ENCODE results near the gene TLCD1. TPM values are rescaled to one million over a fixed set of nuclear protein-coding genes. Genes with fewer than 3 reads are reported as not detected.

TLCD1 gene
- polyA plus RNA-seq, 1 donor from 2014 or later, result not detected

DNA sequence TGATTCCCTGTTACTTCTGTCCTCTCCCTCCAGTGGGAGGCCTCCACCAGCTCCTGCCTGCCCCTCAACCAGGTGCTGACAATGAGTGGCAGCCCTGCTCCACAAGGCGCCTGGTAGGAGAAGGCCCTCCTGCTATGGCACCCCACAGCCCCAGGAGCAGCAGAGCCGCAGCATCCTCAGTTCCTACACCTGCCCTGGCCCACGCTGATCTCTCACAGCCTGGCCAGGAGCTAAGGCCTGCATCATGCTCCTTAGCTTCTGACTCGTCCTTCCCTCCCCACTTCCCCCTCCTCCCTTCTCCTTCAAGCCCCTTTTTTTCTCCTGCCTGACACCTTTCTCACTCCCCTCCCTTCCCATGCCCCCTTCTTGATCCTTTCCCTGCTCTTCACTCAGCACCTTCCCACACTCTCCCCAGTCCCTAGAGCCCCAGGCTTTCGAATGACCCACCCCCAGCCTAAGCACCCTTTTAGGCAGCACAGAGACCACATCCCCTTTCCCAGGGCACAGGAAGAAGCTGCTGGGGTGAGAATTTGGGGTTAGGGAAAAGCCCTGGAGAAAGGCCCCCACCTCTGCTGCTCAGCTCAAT is 20.9 kb downstream of the TLCD1 start:
- no peak overlapping the region for H3K9ac ChIP-seq (ENCODE audit: low read length)
- no peaks in the 10 kb centered on the region for H4K20me1 ChIP-seq (ENCODE audit: insufficient read depth)
- H3K27ac ChIP-seq (ENCODE audit: low read length), result no peak overlapping the region
- no peak overlapping the region for H3K4me3 ChIP-seq (ENCODE audit: low read length)
- H3K79me2 ChIP-seq (replicated peaks; ENCODE audit: insufficient read depth, low read length), result no peaks in the 10 kb centered on the region
- no peaks in the 10 kb centered on the region for H3K9me2 ChIP-seq (ENCODE audit: insufficient read depth, low read length)
- TF ChIP-seq SMC3 (conservative IDR thresholded peaks at IDR 0.05; ENCODE audit: poor library complexity) (no peak), EZH2 (IDR thresholded peaks at IDR 0.05; ENCODE audit: borderline replicate concordance, insufficient read depth, low read length, poor library complexity, severe bottlenecking) (no peak), POLR2AphosphoS5 (IDR thresholded peaks at IDR 0.05) (no peak), RAD21 (conservative IDR thresholded peaks at IDR 0.05) (no peak), MXI1 (conservative IDR thresholded peaks at IDR 0.05; ENCODE audit: poor library complexity, severe bottlenecking) (no peak), REST (IDR thresholded peaks at IDR 0.05; ENCODE audit: borderline replicate concordance) (no peak), CTCF (IDR thresholded peaks at IDR 0.05; ENCODE audit: poor library complexity, severe bottlenecking) (no peak)
- peaks cover 3% of the 10 kb centered on the region for H3K36me3 ChIP-seq (ENCODE audit: insufficient read depth, low read length)
- H2AFZ ChIP-seq (ENCODE audit: low read depth, low read length), result no peak overlapping the region
- H3K9me3 ChIP-seq (ENCODE audit: low read length), result no peaks in the 10 kb centered on the region
- H3K4me2 ChIP-seq (ENCODE audit: low read length), result no peak overlapping the region
- peaks cover 3% of the 10 kb centered on the region for H3F3A ChIP-seq (ENCODE audit: insufficient read depth, low read length, poor library complexity, severe bottlenecking)
- no peaks in the 10 kb centered on the region for H3K27me3 ChIP-seq (ENCODE audit: insufficient read depth, low read depth, low read length)

- no peak overlapping the region for H2AFZ ChIP-seq (ENCODE audit: low read depth, low read length)
- H3K4me3 ChIP-seq (ENCODE audit: low read length), result no peak overlapping the region
- H4K20me1 ChIP-seq (ENCODE audit: insufficient read depth), result no peaks in the 10 kb centered on the region
- H3K27ac ChIP-seq (ENCODE audit: low read length), result no peak overlapping the region
- no peaks in the 10 kb centered on the region for H3K79me2 ChIP-seq (replicated peaks; ENCODE audit: insufficient read depth, low read length)
- H3K27me3 ChIP-seq (ENCODE audit: insufficient read depth, low read depth, low read length), result no peaks in the 10 kb centered on the region
- H3K9me3 ChIP-seq (ENCODE audit: low read length), result no peaks in the 10 kb centered on the region
- H3F3A ChIP-seq (ENCODE audit: insufficient read depth, low read length, poor library complexity, severe bottlenecking), result no peaks in the 10 kb centered on the region
- no peak for TF ChIP-seq CTCF (IDR thresholded peaks at IDR 0.05; ENCODE audit: poor library complexity, severe bottlenecking)
- no peaks in the 10 kb centered on the region for H3K9me2 ChIP-seq (ENCODE audit: insufficient read depth, low read length)
- H3K4me2 ChIP-seq (ENCODE audit: low read length), result no peak overlapping the region
- H3K9ac ChIP-seq (ENCODE audit: low read length), result no peak overlapping the region
- peaks cover 5% of the 10 kb centered on the region for H3K36me3 ChIP-seq (ENCODE audit: insufficient read depth, low read length)
These were observed 21.7 kb downstream of the TLCD1 start for GRCh38 chr17:28704219-28704858.

All from neural cell (in vitro differentiated cells).